Measurements from ENCODE around the gene CCZ1.
"Not testable (repeated sequence)": the region's sequence is repeated elsewhere in the genome, so short reads cannot be mapped to it uniquely, and the experiment has no call there.

DNA sequence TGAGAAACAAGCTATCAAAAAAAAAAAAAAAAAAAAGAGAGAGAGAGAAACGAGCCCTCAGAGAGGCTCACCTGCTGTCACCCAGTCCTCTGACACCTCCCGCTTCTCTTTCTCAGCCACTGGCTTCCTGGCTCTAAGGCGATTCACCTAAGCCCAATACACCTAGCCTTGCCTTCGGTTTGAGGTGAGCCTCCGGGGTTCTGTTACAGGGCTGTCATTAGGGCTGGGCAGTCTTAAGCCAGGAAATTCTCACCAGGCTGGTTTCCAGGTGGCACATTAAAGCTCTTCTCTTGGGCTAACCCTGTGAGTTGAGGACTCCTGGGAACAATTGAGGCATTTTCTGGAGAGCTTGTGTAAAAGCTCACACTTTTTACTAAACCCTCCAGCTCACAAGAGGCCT is 10.5 kb upstream of the CCZ1 start:
- TF ChIP-seq POLR2A (IDR thresholded peaks at IDR 0.05; ENCODE audit: extremely low read depth, insufficient read length), result not testable (repeated sequence)
- TF ChIP-seq, protein P1, sequence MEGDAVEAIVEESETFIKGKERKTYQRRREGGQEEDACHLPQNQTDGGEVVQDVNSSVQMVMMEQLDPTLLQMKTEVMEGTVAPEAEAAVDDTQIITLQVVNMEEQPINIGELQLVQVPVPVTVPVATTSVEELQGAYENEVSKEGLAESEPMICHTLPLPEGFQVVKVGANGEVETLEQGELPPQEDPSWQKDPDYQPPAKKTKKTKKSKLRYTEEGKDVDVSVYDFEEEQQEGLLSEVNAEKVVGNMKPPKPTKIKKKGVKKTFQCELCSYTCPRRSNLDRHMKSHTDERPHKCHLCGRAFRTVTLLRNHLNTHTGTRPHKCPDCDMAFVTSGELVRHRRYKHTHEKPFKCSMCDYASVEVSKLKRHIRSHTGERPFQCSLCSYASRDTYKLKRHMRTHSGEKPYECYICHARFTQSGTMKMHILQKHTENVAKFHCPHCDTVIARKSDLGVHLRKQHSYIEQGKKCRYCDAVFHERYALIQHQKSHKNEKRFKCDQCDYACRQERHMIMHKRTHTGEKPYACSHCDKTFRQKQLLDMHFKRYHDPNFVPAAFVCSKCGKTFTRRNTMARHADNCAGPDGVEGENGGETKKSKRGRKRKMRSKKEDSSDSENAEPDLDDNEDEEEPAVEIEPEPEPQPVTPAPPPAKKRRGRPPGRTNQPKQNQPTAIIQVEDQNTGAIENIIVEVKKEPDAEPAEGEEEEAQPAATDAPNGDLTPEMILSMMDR (IDR thresholded peaks at IDR 0.05; ENCODE audit: low read depth, low read length), result not testable (repeated sequence)
